ENCODE data around the gene LOXL3. TPM values are rescaled to one million over a fixed set of nuclear protein-coding genes. Genes with fewer than 3 reads are reported as not detected.

LOXL3 gene
- total RNA-seq, 1 donor from 2014 or later: 17.6 TPM

- H3K9me3 Mint-ChIP-seq (ENCODE audit: unreplicated experiment): no peaks in the 10 kb centered on the region
- H3K27ac Mint-ChIP-seq (ENCODE audit: unreplicated experiment): peak overlapping the region; percentile 88
- H3K36me3 Mint-ChIP-seq (ENCODE audit: low read depth, unreplicated experiment): peaks cover 17% of the 10 kb centered on the region
- peaks cover 44% of the 10 kb centered on the region for H4K20me1 ChIP-seq (ENCODE audit: insufficient read depth, low read length)
- H3K9me3 ChIP-seq (ENCODE audit: insufficient read depth, low read depth, low read length): no peaks in the 10 kb centered on the region
- peaks cover 19% of the 10 kb centered on the region for H3K4me1 ChIP-seq (ENCODE audit: insufficient read depth, low read length)
- DNase-seq (ENCODE audit: low read depth): no peak
- H3K79me2 ChIP-seq (ENCODE audit: insufficient read depth, low read length): peaks cover 41% of the 10 kb centered on the region
- H3K4me1 Mint-ChIP-seq (ENCODE audit: low read depth, unreplicated experiment): peaks cover 11% of the 10 kb centered on the region
- H3K27me3 Mint-ChIP-seq (ENCODE audit: low read depth, unreplicated experiment): no peaks in the 10 kb centered on the region
- TF ChIP-seq EZH2 (IDR thresholded peaks at IDR 0.05; ENCODE audit: insufficient read depth, low read length) (no peak), CTCF (IDR thresholded peaks at IDR 0.05; ENCODE audit: insufficient read depth, low read depth, low read length) (no peak)
- peaks cover 29% of the 10 kb centered on the region for H3K36me3 ChIP-seq (ENCODE audit: insufficient read depth, low read length)
- no peak for FAIRE-seq
- peak overlapping the region; percentile 98 for H3K4me2 ChIP-seq (ENCODE audit: low read length)
- no peaks in the 10 kb centered on the region for H3K27me3 ChIP-seq (ENCODE audit: insufficient read depth, low read length)
- H2AFZ ChIP-seq (ENCODE audit: low read depth, low read length): peak overlapping the region; percentile 83
- peak overlapping the region; percentile 82 for H3K27ac ChIP-seq (ENCODE audit: low read depth, low read length)
- H3K4me3 Mint-ChIP-seq (ENCODE audit: unreplicated experiment): peak overlapping the region; percentile 96
- H3K9ac ChIP-seq (ENCODE audit: low read length): peak overlapping the region; percentile 93
- peak overlapping the region; percentile 94 for H3K4me3 ChIP-seq (ENCODE audit: insufficient read depth, low read depth, low read length)
Measured at GRCh38 chr2:74528600-74529356, 25.0 kb downstream of the LOXL3 start.

GRCh38 chr2:74527741-74528140 is 26.0 kb downstream of the LOXL3 start:
- H3K9me3 ChIP-seq (ENCODE audit: insufficient read depth, low read depth, low read length): no peaks in the 10 kb centered on the region
- Mint-ChIP-seq H3K4me1 (ENCODE audit: low read depth, unreplicated experiment) (peaks cover 11% of the 10 kb centered on the region), H3K27me3 (ENCODE audit: low read depth, unreplicated experiment) (peaks cover 8% of the 10 kb centered on the region), H3K4me3 (ENCODE audit: unreplicated experiment) (peak overlapping the region; percentile 96), H3K36me3 (ENCODE audit: low read depth, unreplicated experiment) (peaks cover 12% of the 10 kb centered on the region), H3K27ac (ENCODE audit: unreplicated experiment) (no peak overlapping the region), H3K9me3 (ENCODE audit: unreplicated experiment) (peaks cover 3% of the 10 kb centered on the region)
- H3K79me2 ChIP-seq (ENCODE audit: insufficient read depth, low read length): peaks cover 41% of the 10 kb centered on the region
- peaks cover 40% of the 10 kb centered on the region for H4K20me1 ChIP-seq (ENCODE audit: insufficient read depth, low read length)
- peak overlapping the region; percentile 93 for H3K9ac ChIP-seq (ENCODE audit: low read length)
- no peak overlapping the region for H3K27ac ChIP-seq (ENCODE audit: low read depth, low read length)
- no peaks in the 10 kb centered on the region for H3K27me3 ChIP-seq (ENCODE audit: insufficient read depth, low read length)
- TF ChIP-seq EZH2 (IDR thresholded peaks at IDR 0.05; ENCODE audit: insufficient read depth, low read length) (no peak), CTCF (IDR thresholded peaks at IDR 0.05; ENCODE audit: insufficient read depth, low read depth, low read length) (no peak)
- H3K4me3 ChIP-seq (ENCODE audit: insufficient read depth, low read depth, low read length): no peak overlapping the region
- H2AFZ ChIP-seq (ENCODE audit: low read depth, low read length): no peak overlapping the region
- no peak for DNase-seq (ENCODE audit: low read depth)
- FAIRE-seq: no peak
- H3K4me1 ChIP-seq (ENCODE audit: insufficient read depth, low read length): peaks cover 19% of the 10 kb centered on the region
- H3K36me3 ChIP-seq (ENCODE audit: insufficient read depth, low read length): peaks cover 22% of the 10 kb centered on the region
- H3K4me2 ChIP-seq (ENCODE audit: low read length): peak overlapping the region; percentile 98

GRCh38 chr2:74526649-74527230 is 27.0 kb downstream of the LOXL3 start:
- no peak for DNase-seq (ENCODE audit: low read depth)
- H3K9me3 ChIP-seq (ENCODE audit: insufficient read depth, low read depth, low read length): no peaks in the 10 kb centered on the region
- H3K4me3 ChIP-seq (ENCODE audit: insufficient read depth, low read depth, low read length): no peak overlapping the region
- Mint-ChIP-seq H3K9me3 (ENCODE audit: unreplicated experiment) (peaks cover 5% of the 10 kb centered on the region), H3K4me1 (ENCODE audit: low read depth, unreplicated experiment) (peaks cover 11% of the 10 kb centered on the region), H3K27ac (ENCODE audit: unreplicated experiment) (no peak overlapping the region), H3K27me3 (ENCODE audit: low read depth, unreplicated experiment) (peaks cover 18% of the 10 kb centered on the region), H3K4me3 (ENCODE audit: unreplicated experiment) (no peak overlapping the region), H3K36me3 (ENCODE audit: low read depth, unreplicated experiment) (peaks cover 11% of the 10 kb centered on the region)
- no peak overlapping the region for H3K4me2 ChIP-seq (ENCODE audit: low read length)
- no peaks in the 10 kb centered on the region for H3K27me3 ChIP-seq (ENCODE audit: insufficient read depth, low read length)
- FAIRE-seq: no peak
- no peak for TF ChIP-seq CTCF (IDR thresholded peaks at IDR 0.05; ENCODE audit: insufficient read depth, low read depth, low read length)
- TF ChIP-seq EZH2 (IDR thresholded peaks at IDR 0.05; ENCODE audit: insufficient read depth, low read length): no peak
- H2AFZ ChIP-seq (ENCODE audit: low read depth, low read length): no peak overlapping the region
- H3K27ac ChIP-seq (ENCODE audit: low read depth, low read length): no peak overlapping the region
- peaks cover 19% of the 10 kb centered on the region for H3K36me3 ChIP-seq (ENCODE audit: insufficient read depth, low read length)
- peaks cover 34% of the 10 kb centered on the region for H4K20me1 ChIP-seq (ENCODE audit: insufficient read depth, low read length)
- H3K4me1 ChIP-seq (ENCODE audit: insufficient read depth, low read length): peaks cover 19% of the 10 kb centered on the region
- H3K79me2 ChIP-seq (ENCODE audit: insufficient read depth, low read length): peaks cover 41% of the 10 kb centered on the region
- H3K9ac ChIP-seq (ENCODE audit: low read length): no peak overlapping the region

All from astrocyte (in vitro differentiated cells and primary cell).